Aorta (tissue), 5 donors: ENCODE results near the gene GLB1L2. TPM values are rescaled to one million over a fixed set of nuclear protein-coding genes. Genes with fewer than 3 reads are reported as not detected.

ENCODE experiments used
- ATAC-seq: fragments of 200-7000 bp; cut with Tn5 transposase; one replicate; pipeline ENCODE4 v1.9.1; 2022; ENCODE audit warnings: moderate library complexity; ENCODE audit not compliant: low FRiP score
- DNase-seq, 2 donors: peaks; one replicate each; pipeline ENCODE4 v3.0.0-alpha.2; 2020
- H3K27ac ChIP-seq, 2 donors: one replicate each; pipeline ENCODE4 v1.5.1; 2013; ENCODE audit warnings: low read length in 2 of 2, mild to moderate bottlenecking in 2 of 2, moderate library complexity in 2 of 2, control low read depth in 1 of 2, inconsistent platforms in 1 of 2, low read depth in 1 of 2
- H3K27me3 ChIP-seq, 2 donors: one replicate each; pipeline ENCODE4 v1.6.1; 2013; ENCODE audit warnings: control low read depth in 1 of 2, low read length in 1 of 2, mild to moderate bottlenecking in 1 of 2, moderate library complexity in 1 of 2; ENCODE audit not compliant: insufficient read depth in 2 of 2, control insufficient read depth in 1 of 2
- H3K36me3 ChIP-seq, 2 donors: one replicate each; pipeline ENCODE4 v1.6.1; 2013; ENCODE audit warnings: control low read depth in 1 of 2, low read length in 1 of 2, mild to moderate bottlenecking in 1 of 2; ENCODE audit not compliant: insufficient read depth in 2 of 2, control insufficient read depth in 1 of 2
- H3K4me1 ChIP-seq, 2 donors: one replicate each; pipeline ENCODE4 v1.6.1; 2013; ENCODE audit warnings: low read length in 2 of 2, control low read depth in 1 of 2, mild to moderate bottlenecking in 1 of 2, moderate library complexity in 1 of 2; ENCODE audit not compliant: insufficient read depth in 2 of 2, control insufficient read depth in 1 of 2
- H3K4me3 ChIP-seq, 2 donors: one replicate each; pipeline ENCODE4 v1.5.1; 2013; ENCODE audit warnings: low read length in 2 of 2, control low read depth in 1 of 2, mild to moderate bottlenecking in 1 of 2
- H3K9me3 ChIP-seq: one replicate; pipeline ENCODE4 v1.6.1; 2013; ENCODE audit warnings: mild to moderate bottlenecking, low read length; ENCODE audit not compliant: control insufficient read depth
- WGBS, 2 donors: extraction: QIAGEN DNeasy Blood & Tissue Kit; methylation state at CpG; one replicate each; pipeline ENCODE4 v1.1.7; 2013; 5-methylcytosine and 5-hydroxymethylcytosine counted together
- intact Hi-C, 2 donors: fragments of 100-400 bp; cut with DNase I; formaldehyde crosslinking; loops; one replicate each; pipeline versions ENCODE4 v1.14.2 to v1.15.0; 2022
- polyA plus RNA-seq, 2 donors: library from polyadenylated mRNA; stranded (reverse); fragments of 200-250 nt; gene quantifications; one replicate each; pipeline ENCODE4 v1.2.3, GENCODE V29; 2013
- total RNA-seq, 2 donors: library from RNA; stranded (reverse); fragmentation: NEBNext Ultra II Directional; extraction: Animal tissue kit (Norgen Biotek cat#: 25700); gene quantifications; one replicate each; pipeline ENCODE4 v1.2.1, GENCODE V29; 2021
- donor health status: healthy with polysubstance abuse.
- donor health status: Bipolar disorder and iron deficiency.
- donor health status: DM: no; HTN: no; CAD: no.
- donor health status: DM: no; HTN: no; CAD: no.
- donor health status: DM: yes; HTN: yes; CAD: no.

GLB1L2 gene
- total and polyA plus RNA-seq, 4 donors, result 0.94 to 2.2 (median 1.5) TPM; not detected in 1

DNA sequence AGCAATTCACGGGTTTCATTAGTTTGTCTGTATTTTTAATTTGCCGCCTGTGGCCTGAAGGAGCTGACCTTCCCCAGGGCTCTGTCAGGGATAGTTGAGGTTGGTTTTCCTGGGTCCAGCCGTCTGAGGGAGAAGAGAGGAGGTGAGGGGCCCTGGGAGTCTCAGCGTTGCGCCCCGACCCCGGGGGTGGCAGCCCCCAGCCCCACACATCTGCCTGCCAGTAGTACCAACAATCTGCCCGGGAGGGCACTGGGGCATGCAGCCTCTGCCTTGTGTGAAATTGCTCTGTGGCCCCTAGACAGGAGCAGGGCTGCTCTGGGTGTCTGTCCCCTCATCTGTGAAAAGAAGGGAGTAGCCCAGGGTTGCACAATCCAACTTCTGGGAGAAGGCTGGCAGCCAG lies 73.6 kb downstream of the GLB1L2 start:
- ATAC-seq (no peak), DNase-seq (no peak)
- H3K9me3 ChIP-seq, result peaks cover 5% of the 10 kb centered on the region
- no peaks in the 10 kb centered on the region for H3K36me3 ChIP-seq
- H3K4me1 ChIP-seq, result no peaks in the 10 kb centered on the region
- no peaks in the 10 kb centered on the region for H3K27me3 ChIP-seq
- H3K27ac ChIP-seq, result no peak overlapping the region
- no peak overlapping the region for H3K4me3 ChIP-seq
- intact Hi-C loops, result no loop called here
- 84 to 86% methylated on average over 8 of the region's 8 CpGs for WGBS, 2 donors

DNA sequence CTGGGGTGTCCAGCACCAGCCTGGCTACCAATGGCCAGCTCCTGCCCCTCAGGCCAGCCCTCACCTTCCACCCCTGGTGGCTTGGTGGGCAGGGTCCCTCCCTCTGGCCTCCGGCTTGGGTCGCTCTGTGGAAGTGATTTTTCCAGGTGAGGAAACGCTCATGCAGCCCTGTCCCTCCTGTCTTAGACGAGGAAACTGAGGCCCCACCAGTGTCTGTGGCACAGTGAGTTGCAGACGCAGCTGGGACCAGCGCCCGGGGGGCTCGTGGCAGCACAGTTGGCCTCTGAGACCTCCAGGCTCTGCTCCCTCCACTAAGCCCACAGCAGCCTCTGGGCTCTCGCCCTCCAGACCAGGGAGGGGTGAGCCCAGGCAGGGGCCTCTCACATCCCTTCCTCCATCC lies 74.1 kb downstream of the GLB1L2 start:
- Histone ChIP-seq H3K36me3 (no peaks in the 10 kb centered on the region), H3K4me1 (no peaks in the 10 kb centered on the region), H3K9me3 (peaks cover 5% of the 10 kb centered on the region), H3K27ac (no peak overlapping the region), H3K27me3 (no peaks in the 10 kb centered on the region), H3K4me3 (no peak overlapping the region)
- DNase-seq, result no peak
- peak; percentile 20 for ATAC-seq
- WGBS, 2 donors, result 78 to 86% methylated on average over 9 of the region's 9 CpGs
- intact Hi-C loops, result no loop called here

DNA sequence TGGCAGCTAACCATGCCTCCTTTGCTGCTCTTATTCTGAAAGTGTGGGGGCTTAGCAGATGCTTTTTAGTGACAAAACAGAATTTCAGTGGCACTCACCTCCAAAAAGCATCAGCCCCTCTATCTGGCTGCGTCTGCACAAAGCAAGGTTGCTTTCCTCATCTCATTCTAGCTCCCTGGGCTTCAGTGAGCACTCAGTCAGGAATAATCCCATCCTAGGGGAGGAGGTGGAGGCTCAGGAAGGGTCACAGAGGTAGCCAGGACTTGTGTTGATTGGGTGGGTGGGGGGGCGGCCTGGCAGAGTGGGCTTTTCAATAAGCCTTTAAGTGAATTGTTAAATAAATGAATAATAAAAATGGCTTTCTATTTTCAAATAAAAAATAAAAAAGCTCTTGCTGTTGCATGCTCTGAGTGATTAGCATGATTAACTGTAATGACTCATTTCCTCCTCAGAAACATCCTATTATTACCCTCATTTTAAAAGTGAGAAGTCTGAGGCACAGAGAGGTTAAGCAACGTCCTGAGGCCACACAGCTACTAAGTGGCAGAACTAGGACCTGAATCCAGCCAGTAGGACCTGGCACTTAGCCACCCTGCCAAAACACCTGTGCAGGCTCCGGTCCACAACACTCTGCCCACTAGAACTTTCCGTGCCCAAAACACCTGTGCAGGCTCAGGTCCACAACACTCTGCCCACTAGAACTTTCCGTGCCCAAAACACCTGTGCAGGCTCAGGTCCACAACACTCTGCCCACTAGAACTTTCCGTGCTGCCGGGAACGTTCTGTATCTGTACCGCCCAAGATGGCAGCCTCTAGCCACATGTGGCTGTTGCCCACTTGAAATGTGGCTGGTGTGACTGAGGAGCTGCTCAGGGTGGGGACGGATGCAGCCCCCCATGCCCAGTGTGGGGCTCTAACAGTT lies 74.7 kb downstream of the GLB1L2 start:
- Histone ChIP-seq H3K9me3 (peaks cover 5% of the 10 kb centered on the region), H3K36me3 (no peaks in the 10 kb centered on the region), H3K4me1 (no peaks in the 10 kb centered on the region), H3K27ac (no peak overlapping the region), H3K27me3 (no peaks in the 10 kb centered on the region), H3K4me3 (no peak overlapping the region)
- ATAC-seq (no peak), DNase-seq (no peak)
- 80 to 83% methylated on average over 11 of the region's 11 CpGs for WGBS, 2 donors
- intact Hi-C loops, result no loop called here

DNA sequence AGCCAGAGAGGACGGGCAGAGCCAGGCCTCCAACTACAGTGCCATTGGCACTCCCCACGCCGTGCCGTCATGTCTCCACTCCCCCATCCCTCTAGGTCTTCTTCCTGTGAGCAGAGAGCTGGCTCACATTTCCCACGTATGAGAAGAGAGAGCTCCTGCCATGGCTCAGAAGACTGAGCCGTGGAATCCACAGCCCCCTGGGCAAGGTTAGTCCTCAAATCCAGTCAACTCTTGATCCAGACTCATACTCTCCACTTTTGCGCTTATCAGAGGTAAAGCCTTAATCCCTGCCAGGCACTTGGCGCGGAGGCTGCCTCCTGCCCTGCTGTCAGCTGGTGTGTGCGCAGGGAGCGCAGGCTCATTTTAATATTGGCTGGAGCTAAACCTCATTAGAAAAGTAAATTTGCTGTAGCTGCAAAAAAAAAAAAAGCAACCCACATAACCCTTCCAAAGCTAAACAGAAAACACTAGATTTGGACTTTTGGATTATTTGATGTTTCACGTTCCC lies 75.6 kb downstream of the GLB1L2 start:
- Histone ChIP-seq H3K4me3 (no peak overlapping the region), H3K36me3 (no peaks in the 10 kb centered on the region), H3K27me3 (no peaks in the 10 kb centered on the region), H3K9me3 (peaks cover 5% of the 10 kb centered on the region), H3K4me1 (no peaks in the 10 kb centered on the region), H3K27ac (no peak overlapping the region)
- ATAC-seq, result no peak
- 62 to 66% methylated on average over 12 of the region's 12 CpGs for WGBS, 2 donors
- intact Hi-C loops, result no loop called here
- no peak for DNase-seq

DNA sequence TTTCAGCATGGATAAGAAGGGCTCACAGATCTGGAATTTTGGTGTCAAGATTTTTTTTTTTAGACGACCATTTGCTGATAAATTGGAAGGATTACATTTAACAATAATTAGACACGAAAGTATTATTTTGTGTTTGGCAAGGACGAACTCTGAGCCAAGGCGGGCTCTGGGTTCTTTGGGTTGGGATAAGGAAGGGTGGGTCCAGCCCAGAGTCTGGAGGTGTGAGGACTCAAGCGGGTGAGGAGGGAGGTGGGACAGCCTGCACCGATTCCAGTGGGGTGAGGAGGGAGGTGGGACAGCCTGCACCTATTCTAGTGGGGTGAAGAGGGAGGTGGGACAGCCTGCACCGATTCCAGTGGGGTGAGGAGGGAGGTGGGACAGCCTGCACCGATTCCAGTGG lies 76.1 kb downstream of the GLB1L2 start:
- intact Hi-C loops, result no loop called here
- Histone ChIP-seq H3K9me3 (peaks cover 5% of the 10 kb centered on the region), H3K4me1 (no peaks in the 10 kb centered on the region), H3K36me3 (no peaks in the 10 kb centered on the region), H3K4me3 (no peak overlapping the region), H3K27me3 (no peaks in the 10 kb centered on the region), H3K27ac (no peak overlapping the region)
- ATAC-seq, result no peak
- whole genome bisulfite sequencing, 2 donors, result 66 to 68% methylated on average over 8 of the region's 8 CpGs
- peak in 1 of 2 donors; percentile 13 for DNase-seq

DNA sequence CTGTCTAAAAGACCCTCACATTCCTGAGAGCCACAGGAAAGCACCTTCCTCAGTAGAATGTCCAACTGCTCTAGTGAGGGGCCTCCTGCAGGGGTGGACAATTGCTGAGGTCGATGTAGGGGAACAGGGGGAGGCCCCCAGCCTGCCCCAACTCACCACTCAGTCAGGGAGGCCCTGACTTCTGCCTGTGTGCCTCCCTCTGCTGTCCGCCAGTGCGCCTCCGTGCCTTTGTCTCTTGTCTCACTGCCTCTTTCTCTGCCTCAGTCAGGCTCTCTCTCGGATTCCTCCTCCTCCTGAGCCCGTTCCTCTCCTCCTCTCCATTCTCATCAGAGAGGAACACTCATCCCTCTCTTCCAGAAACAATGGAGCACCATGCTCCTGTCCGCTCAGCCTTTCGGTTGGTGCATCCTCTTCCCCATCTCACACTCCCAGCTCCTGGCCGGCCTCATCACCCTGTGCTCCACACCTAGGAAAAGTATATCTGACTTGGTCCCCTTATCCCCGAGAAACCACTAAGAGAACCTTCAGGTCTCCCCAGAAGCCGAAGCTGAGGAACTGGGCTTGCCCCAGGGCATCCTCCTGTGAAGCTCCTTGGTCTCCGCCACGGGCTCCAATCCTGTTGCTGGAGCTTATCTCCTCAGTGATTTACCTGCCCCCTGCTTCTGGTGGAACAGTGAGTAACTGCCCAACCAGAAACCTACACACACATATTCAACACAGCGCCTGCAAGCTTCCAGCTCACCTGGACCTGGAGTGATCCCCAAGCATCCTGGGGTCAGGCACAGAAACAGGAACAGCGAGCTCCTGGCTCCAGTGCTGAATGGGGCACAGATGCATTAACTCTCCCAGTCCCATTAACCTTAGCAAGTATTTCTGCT lies 78.0 kb downstream of the GLB1L2 start:
- intact Hi-C loops, result no loop called here
- Histone ChIP-seq H3K4me1 (no peaks in the 10 kb centered on the region), H3K27ac (no peak overlapping the region), H3K4me3 (no peak overlapping the region), H3K36me3 (no peaks in the 10 kb centered on the region), H3K27me3 (no peaks in the 10 kb centered on the region), H3K9me3 (no peaks in the 10 kb centered on the region)
- no peak for ATAC-seq
- peak in 1 of 2 donors; percentile 41 for DNase-seq
- 77 to 81% methylated on average over 15 of the region's 15 CpGs for WGBS, 2 donors

DNA sequence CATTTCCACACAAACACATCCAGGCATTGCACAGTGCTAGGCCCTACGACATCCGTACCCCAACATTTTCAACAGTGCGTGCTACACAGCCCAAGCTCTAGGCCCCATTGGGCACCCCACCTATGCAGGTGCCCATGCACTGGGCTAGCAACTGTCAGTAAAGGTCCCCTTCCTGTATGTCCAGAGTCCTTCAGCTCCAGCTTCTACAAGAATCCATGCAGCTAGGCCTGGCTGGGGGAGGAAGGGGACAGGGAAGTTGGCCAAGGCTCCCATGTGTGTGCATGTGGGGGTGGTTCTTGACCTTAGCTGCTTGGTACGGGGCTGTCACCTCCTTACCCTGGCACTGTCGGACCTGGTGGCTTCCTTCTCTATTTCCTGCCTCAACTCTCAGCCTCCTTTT lies 79.0 kb downstream of the GLB1L2 start:
- ATAC-seq (no peak), DNase-seq (peak in 1 of 2 donors; percentile 28)
- H3K36me3 ChIP-seq, result no peaks in the 10 kb centered on the region
- H3K27ac ChIP-seq, result no peak overlapping the region
- no peaks in the 10 kb centered on the region for H3K4me1 ChIP-seq
- 74 to 88% methylated on average over 5 of the region's 5 CpGs for WGBS, 2 donors
- no peaks in the 10 kb centered on the region for H3K27me3 ChIP-seq
- intact Hi-C loops, result no loop called here
- H3K4me3 ChIP-seq, result no peak overlapping the region
- no peaks in the 10 kb centered on the region for H3K9me3 ChIP-seq

DNA sequence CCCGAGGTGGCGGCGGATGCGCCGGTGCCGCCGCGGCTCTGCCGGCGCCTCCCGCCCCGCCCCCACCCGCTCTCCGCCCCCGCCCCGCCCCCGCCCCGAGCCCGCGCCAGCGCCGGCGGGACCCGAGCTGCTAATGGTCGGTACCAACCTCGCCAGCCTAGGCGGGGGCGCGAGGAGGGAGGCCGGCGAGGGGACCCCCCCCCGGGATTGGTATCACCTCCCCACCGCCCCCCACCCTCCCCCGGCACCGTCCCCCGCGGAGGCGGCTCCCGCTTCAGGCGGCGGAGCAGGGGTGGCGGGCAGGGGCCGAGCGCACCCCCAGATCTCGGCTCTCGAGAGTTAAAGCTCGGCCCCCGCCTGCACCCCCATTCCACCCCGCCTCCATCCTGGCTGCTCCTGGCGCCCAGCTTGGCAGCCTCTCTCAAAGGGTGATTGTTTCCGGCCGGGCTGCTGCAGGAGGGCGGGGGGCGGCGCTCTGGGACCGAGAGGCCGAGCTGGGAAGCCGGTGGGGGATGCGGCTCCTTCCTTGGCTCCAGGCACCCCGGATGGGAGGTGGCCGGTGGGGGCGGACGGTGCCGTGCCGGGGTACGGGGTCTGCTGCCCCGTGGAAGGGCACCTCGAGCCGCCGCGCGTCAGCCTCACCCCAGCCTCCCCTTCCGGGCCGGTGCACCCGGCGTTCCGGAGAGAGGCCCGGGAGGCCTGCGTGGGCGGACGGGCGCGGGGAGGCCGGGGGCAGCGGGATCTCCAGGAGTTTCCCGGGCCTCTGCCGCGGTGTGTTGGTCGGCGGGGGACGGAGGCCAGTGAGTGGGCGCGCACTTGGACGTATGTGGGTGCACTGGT lies 80.6 kb downstream of the GLB1L2 start, which contains the start of gene B3GAT1:
B3GAT1 (minus strand) TSS at position 40 of the 840 bp plus-strand sequence. CDS start 24,583 bp downstream, outside the sequence.
- ATAC-seq (no peak), DNase-seq (peak in 1 of 2 donors; percentile 75)
- Histone ChIP-seq H3K4me3 (peak within 1 kb of the TSS; percentile 44 to 56), H3K27me3 (no peaks in the 10 kb centered on the region), H3K9me3 (no peaks in the 10 kb centered on the region), H3K4me1 (no peaks in the 10 kb centered on the region), H3K27ac (no peak within 1 kb of the TSS), H3K36me3 (no peaks in the 10 kb centered on the region)
- WGBS, 2 donors, result 1% methylated on average over 38 to 94 of the region's 94 CpGs
- intact Hi-C loops, result no loop called here
